ENCODE measurements around the gene FBP2. TPM values are rescaled to one million over a fixed set of nuclear protein-coding genes. Genes with fewer than 3 reads are reported as not detected.

FBP2 gene
- total and polyA plus RNA-seq, 2 of the 4 experiments (the other 2 are of a cell fraction): not detected

DNA sequence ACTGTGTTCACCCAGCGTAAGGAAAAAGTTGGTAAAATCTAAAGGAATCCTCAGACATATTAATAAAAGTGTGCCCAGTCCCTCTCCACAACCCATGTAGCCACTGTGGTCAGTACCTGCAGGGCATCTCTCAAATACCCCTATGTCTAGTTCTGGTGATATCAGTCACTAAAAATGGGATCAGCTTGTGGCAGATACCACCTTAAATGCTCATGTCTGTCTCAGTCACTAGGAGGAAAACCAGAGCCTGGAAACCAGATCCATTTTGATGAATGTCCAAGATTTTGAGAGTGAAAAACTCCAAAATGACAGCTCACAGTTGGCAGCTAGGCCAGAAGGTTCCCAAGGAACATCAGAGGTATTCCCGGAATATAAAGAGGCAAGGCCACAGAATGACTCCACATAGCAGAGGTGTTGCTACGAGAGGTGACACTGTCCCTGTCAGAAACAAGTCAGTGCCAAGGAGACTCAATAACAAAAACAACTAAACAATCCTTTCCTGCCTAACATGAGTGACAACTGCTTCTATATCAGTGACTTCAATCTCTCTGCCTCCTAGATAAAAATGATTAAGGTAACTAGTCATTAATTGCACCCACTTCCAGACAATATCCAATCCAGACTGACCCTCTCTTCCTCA is 25.3 kb downstream of the FBP2 start:
- Histone ChIP-seq H2AK5ac (ENCODE audit: low read depth, low read length) (no peak overlapping the region), H3K14ac (replicated peaks; ENCODE audit: low read depth, low read length) (no peak overlapping the region), H4K5ac (ENCODE audit: low read depth, low read length) (no peak overlapping the region), H3K4ac (ENCODE audit: low read depth, low read length) (no peak overlapping the region), H3K9me1 (ENCODE audit: insufficient read depth, low read length) (no peaks in the 10 kb centered on the region), H2BK5ac (ENCODE audit: low read depth, low read length, poor library complexity, severe bottlenecking) (no peak overlapping the region), H2BK20ac (ENCODE audit: low read depth, low read length) (no peak overlapping the region), H3K4me3 (ENCODE audit: insufficient read depth, low read depth, low read length) (no peak overlapping the region), H3K56ac (ENCODE audit: extremely low read depth, insufficient read depth, low read length) (no peak overlapping the region), H2AK9ac (replicated peaks; ENCODE audit: low read depth, low read length, poor library complexity) (no peak overlapping the region), H3K23ac (ENCODE audit: low read depth, low read length) (no peak overlapping the region), H4K20me1 (ENCODE audit: insufficient read depth, low read length) (no peaks in the 10 kb centered on the region), H2AFZ (replicated peaks; ENCODE audit: low read length, poor library complexity) (no peak overlapping the region), H3K9me3 (ENCODE audit: control insufficient read depth, insufficient read depth, low read length) (no peaks in the 10 kb centered on the region), H4K91ac (ENCODE audit: insufficient read depth, low read depth, low read length) (no peak overlapping the region), H2BK15ac (ENCODE audit: low read depth, low read length) (no peak overlapping the region), H3K18ac (ENCODE audit: low read depth, low read length) (no peak overlapping the region), H3K27me3 (ENCODE audit: control insufficient read depth, insufficient read depth, low read length) (peaks cover 4% of the 10 kb centered on the region), H3K79me1 (ENCODE audit: low read depth in 1 of 2, low read length in 2 of 2) (no peaks in the 10 kb centered on the region), H3K4me2 (ENCODE audit: low read depth, low read length) (no peak overlapping the region), H3K36me3 (ENCODE audit: control insufficient read depth, insufficient read depth, low read length) (no peaks in the 10 kb centered on the region), H3K4me1 (ENCODE audit: control insufficient read depth, insufficient read depth, low read length) (no peaks in the 10 kb centered on the region), H2BK120ac (ENCODE audit: low read depth, low read length) (no peak overlapping the region), H3K27ac (ENCODE audit: insufficient read depth, low read length) (no peak overlapping the region), H4K8ac (ENCODE audit: low read depth in 2 of 2, low read length in 2 of 2) (no peak overlapping the region), H3K9ac (ENCODE audit: low read depth, low read length) (no peak overlapping the region)
- no TSS peak for BruUV-seq (replicated peaks)
- ATAC-seq (ENCODE audit: low read depth) (no peak), DNase-seq (no peak)
- TF ChIP-seq, protein P1, sequence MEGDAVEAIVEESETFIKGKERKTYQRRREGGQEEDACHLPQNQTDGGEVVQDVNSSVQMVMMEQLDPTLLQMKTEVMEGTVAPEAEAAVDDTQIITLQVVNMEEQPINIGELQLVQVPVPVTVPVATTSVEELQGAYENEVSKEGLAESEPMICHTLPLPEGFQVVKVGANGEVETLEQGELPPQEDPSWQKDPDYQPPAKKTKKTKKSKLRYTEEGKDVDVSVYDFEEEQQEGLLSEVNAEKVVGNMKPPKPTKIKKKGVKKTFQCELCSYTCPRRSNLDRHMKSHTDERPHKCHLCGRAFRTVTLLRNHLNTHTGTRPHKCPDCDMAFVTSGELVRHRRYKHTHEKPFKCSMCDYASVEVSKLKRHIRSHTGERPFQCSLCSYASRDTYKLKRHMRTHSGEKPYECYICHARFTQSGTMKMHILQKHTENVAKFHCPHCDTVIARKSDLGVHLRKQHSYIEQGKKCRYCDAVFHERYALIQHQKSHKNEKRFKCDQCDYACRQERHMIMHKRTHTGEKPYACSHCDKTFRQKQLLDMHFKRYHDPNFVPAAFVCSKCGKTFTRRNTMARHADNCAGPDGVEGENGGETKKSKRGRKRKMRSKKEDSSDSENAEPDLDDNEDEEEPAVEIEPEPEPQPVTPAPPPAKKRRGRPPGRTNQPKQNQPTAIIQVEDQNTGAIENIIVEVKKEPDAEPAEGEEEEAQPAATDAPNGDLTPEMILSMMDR (conservative IDR thresholded peaks at IDR 0.05; ENCODE audit: low read depth, low read length): no peak
- TF ChIP-seq CEBPB (IDR thresholded peaks at IDR 0.05; ENCODE audit: low read depth, low read length): no peak
- no peak for TF ChIP-seq RCOR1 (IDR thresholded peaks at IDR 0.05; ENCODE audit: insufficient replicate concordance, low read length)
- no peak for TF ChIP-seq NFE2L2 (IDR thresholded peaks at IDR 0.05; ENCODE audit: low read depth, low read length)
- no peak for TF ChIP-seq RFX5 (IDR thresholded peaks at IDR 0.05; ENCODE audit: low read depth, low read length)
- TF ChIP-seq, protein P2, sequence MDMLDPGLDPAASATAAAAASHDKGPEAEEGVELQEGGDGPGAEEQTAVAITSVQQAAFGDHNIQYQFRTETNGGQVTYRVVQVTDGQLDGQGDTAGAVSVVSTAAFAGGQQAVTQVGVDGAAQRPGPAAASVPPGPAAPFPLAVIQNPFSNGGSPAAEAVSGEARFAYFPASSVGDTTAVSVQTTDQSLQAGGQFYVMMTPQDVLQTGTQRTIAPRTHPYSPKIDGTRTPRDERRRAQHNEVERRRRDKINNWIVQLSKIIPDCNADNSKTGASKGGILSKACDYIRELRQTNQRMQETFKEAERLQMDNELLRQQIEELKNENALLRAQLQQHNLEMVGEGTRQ (IDR thresholded peaks at IDR 0.05; ENCODE audit: low read depth, low read length): no peak
- TF ChIP-seq MAZ (IDR thresholded peaks at IDR 0.05; ENCODE audit: borderline replicate concordance, low read depth, low read length): no peak
- TF ChIP-seq, protein P3, sequence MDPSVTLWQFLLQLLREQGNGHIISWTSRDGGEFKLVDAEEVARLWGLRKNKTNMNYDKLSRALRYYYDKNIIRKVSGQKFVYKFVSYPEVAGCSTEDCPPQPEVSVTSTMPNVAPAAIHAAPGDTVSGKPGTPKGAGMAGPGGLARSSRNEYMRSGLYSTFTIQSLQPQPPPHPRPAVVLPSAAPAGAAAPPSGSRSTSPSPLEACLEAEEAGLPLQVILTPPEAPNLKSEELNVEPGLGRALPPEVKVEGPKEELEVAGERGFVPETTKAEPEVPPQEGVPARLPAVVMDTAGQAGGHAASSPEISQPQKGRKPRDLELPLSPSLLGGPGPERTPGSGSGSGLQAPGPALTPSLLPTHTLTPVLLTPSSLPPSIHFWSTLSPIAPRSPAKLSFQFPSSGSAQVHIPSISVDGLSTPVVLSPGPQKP (IDR thresholded peaks at IDR 0.05; ENCODE audit: borderline replicate concordance, low read depth, low read length): no peak
- TF ChIP-seq BHLHE40 (IDR thresholded peaks at IDR 0.05; ENCODE audit: low read depth, low read length): no peak
- TF ChIP-seq FOS (IDR thresholded peaks at IDR 0.05; ENCODE audit: low read depth, low read length): no peak
- no peak for TF ChIP-seq SMC3 (IDR thresholded peaks at IDR 0.05; ENCODE audit: low read depth, low read length)
- dilution Hi-C loops (cut with HindIII; ENCODE audit: low sequenced_read_pairs, unreplicated experiment): no loop called here
- in situ Hi-C loops (cut with MboI; ENCODE audit: low sequenced_read_pairs): no loop called here
- intact Hi-C loops (cut with micrococcal nuclease): loop anchor here (10.0 kb wide), 1 partner anchor 64 kb away; no protein-coding TSS in a partner anchor
- ChIA-PET POLR2A (ENCODE audit: unreplicated experiment) (no interaction called here), CTCF (no interaction called here)
- WGBS, 2 experiments (ENCODE audit: extremely low coverage in 2 of 2, insufficient read length in 1 of 2): 40% methylated on average over 1 of the region's 3 CpGs; no CpG with 5 or more reads in 1 of the 2 experiments

All from IMR-90 (cell line).